SH-SY5Y (cell line): ENCODE data around the gene SEC63.

Experiments
- GATA2 ChIP-seq: IDR thresholded peaks from 2 replicates; pipeline ENCODE4 v1.6.1; 2011; ENCODE audit warnings: mild to moderate bottlenecking, low read depth, low read length
- GATA3 ChIP-seq: IDR thresholded peaks from 2 replicates; pipeline ENCODE4 v1.6.1; 2011; ENCODE audit warnings: low read depth, mild to moderate bottlenecking, low read length, moderate library complexity

- TF ChIP-seq GATA2 (no peak), GATA3 (no peak)
Measured at GRCh38 chr6:107868867-107869611, 89.0 kb downstream of the SEC63 start.
